ENCODE measurements around the gene SKA1.
A peak's percentile ranks its signal among the peaks of the same experiment; 100 is the strongest.

The SKA1 gene

GRCh38 chr18:50374753-50375391 is at the start of gene SKA1:
Gene SKA1 (plus strand): TSS chr18:50375046. CDS start chr18:50375831, 785 bp downstream.
- no peak for TF ChIP-seq ZFX (IDR thresholded peaks at IDR 0.05)
- TF ChIP-seq CTCF (conservative IDR thresholded peaks at IDR 0.05), result no peak
- peak within 1 kb of the TSS; percentile 84 for H3K27ac ChIP-seq

GRCh38 chr18:50327983-50328382 is 46.9 kb upstream of the SKA1 start:
- TF ChIP-seq CTCF (conservative IDR thresholded peaks at IDR 0.05) (no peak), ZFX (IDR thresholded peaks at IDR 0.05) (no peak)
- no peak overlapping the region for H3K27ac ChIP-seq

- no peak for TF ChIP-seq CTCF (conservative IDR thresholded peaks at IDR 0.05)
- no peak for TF ChIP-seq ZFX (IDR thresholded peaks at IDR 0.05)
- H3K27ac ChIP-seq, result no peak overlapping the region
Observed at GRCh38 chr18:50330176-50330575, 44.7 kb upstream of the SKA1 start.

- no peak overlapping the region for H3K27ac ChIP-seq
- TF ChIP-seq ZFX (IDR thresholded peaks at IDR 0.05) (no peak), CTCF (conservative IDR thresholded peaks at IDR 0.05) (no peak)
Observed at GRCh38 chr18:50331691-50332090, 43.2 kb upstream of the SKA1 start.

GRCh38 chr18:50334546-50335152 is 40.2 kb upstream of the SKA1 start:
- no peak overlapping the region for H3K27ac ChIP-seq
- TF ChIP-seq CTCF (conservative IDR thresholded peaks at IDR 0.05) (no peak), ZFX (IDR thresholded peaks at IDR 0.05) (no peak)

GRCh38 chr18:50338122-50338521 is 36.7 kb upstream of the SKA1 start:
- H3K27ac ChIP-seq, result no peak overlapping the region
- TF ChIP-seq CTCF (conservative IDR thresholded peaks at IDR 0.05), result no peak
- no peak for TF ChIP-seq ZFX (IDR thresholded peaks at IDR 0.05)

- no peak overlapping the region for H3K27ac ChIP-seq
Observed at GRCh38 chr18:50338715-50339114, 36.1 kb upstream of the SKA1 start.

More at GRCh38 chr18:50338715-50339114, 36.1 kb upstream of the SKA1 start:
- TF ChIP-seq CTCF (conservative IDR thresholded peaks at IDR 0.05) (no peak), ZFX (IDR thresholded peaks at IDR 0.05) (no peak)
